Body of pancreas (tissue), 4 donors: ENCODE measurements around the gene C10orf90.

Source experiments
- CTCF ChIP-seq, 7 experiments: fragments of 450-650 bp in 4 of 7; fragments of 200-600 bp in 3 of 7; sonication (generic) in 3 of 7; IDR thresholded peaks; one replicate each; pipeline ENCODE4 v1.5.1; 2016 to 2019; ENCODE audit warnings: antibody characterized with exemption in 7 of 7
- POLR2A ChIP-seq, 3 donors: fragments of 450-650 bp; IDR thresholded peaks; one replicate each; pipeline ENCODE4 v1.6.1; 2016; ENCODE audit warnings: antibody characterized with exemption in 3 of 3, mild to moderate bottlenecking in 2 of 3

GRCh38 chr10:126496771-126497545, 173.5 kb downstream of the C10orf90 start:
- no peak for TF ChIP-seq CTCF (IDR thresholded peaks at IDR 0.05)
- no peak for TF ChIP-seq POLR2A (IDR thresholded peaks at IDR 0.05)
